Stimulated activated CD4-positive, alpha-beta T cell treated with anti-CD3 and anti-CD28 coated beads, TNF-alpha, amount 100 ng/mL, for 4 hours (primary cell): ENCODE data around the gene MTFR1L.
"Not testable (repeated sequence)": the region's sequence is repeated elsewhere in the genome, so short reads cannot be mapped to it uniquely, and the experiment has no call there.

Experiments
- DNase-seq, 3 experiments: peaks; one replicate each; pipeline ENCODE4 v3.0.0-alpha.2; 2020; ENCODE audit warnings: low read depth in 3 of 3

MTFR1L gene

DNA sequence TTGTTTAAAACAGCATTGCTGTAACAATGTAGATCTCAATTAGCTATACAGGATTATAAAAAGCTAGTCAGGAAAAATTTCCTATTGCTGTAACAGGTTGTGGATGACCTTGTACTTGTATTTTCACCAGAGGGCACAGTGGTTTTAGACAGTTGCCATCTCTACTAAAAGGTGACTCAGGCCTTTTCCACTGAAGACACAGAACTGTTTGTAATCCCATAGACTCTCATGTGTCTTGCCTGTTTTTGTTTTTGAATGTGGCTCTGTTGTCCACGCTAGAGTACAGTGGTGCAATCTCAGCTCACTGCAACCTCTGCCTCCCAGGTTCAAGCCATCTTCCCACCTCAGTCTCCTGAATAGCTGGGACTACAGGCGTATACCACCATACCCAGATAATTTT, 5.9 kb downstream of the MTFR1L start:
- DNase-seq: no peak

DNA sequence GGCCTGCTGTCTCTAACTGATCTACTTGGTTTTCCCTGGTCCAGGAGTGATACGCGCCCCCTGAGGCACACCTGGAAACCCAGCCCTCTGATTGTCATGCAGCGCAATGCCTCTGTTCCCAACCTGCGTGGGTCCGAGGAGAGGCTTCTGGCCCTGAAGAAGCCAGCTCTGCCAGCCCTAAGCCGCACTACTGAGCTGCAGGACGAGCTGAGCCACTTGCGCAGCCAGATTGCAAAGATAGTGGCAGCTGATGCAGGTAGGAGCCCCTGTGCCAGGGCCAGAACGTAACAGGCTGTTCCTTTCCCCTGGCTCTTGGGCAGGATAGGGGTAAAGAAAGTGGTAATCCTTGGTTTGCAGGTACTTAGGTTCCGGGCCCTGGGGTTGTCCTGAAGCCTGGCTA, 6.8 kb downstream of the MTFR1L start:
- no peak for DNase-seq

DNA sequence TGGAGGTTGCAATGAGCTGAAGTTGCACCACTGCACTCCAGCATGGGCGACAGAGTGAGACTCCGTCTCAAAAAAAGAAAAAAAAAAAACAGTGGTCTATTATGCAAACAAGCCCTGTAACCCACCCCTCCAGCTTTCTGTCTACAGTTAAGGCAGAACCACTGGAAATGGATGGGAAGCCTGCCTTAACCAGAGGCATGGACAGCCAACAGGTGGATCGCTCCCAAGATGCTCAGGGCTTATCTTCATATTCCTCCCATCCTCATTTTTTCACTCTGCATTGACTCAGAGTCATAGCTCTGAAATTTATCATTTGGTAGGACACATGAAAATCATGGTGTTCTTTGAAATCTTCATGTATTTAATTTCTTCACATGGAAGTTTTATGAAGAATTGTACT, 8.7 kb downstream of the MTFR1L start:
- DNase-seq: no peak

GRCh38 chr1:25829046-25829445, 9.3 kb downstream of the MTFR1L start:
- no peak for DNase-seq

GRCh38 chr1:25831569-25832196, 11.9 kb downstream of the MTFR1L start:
- DNase-seq: no peak

DNA sequence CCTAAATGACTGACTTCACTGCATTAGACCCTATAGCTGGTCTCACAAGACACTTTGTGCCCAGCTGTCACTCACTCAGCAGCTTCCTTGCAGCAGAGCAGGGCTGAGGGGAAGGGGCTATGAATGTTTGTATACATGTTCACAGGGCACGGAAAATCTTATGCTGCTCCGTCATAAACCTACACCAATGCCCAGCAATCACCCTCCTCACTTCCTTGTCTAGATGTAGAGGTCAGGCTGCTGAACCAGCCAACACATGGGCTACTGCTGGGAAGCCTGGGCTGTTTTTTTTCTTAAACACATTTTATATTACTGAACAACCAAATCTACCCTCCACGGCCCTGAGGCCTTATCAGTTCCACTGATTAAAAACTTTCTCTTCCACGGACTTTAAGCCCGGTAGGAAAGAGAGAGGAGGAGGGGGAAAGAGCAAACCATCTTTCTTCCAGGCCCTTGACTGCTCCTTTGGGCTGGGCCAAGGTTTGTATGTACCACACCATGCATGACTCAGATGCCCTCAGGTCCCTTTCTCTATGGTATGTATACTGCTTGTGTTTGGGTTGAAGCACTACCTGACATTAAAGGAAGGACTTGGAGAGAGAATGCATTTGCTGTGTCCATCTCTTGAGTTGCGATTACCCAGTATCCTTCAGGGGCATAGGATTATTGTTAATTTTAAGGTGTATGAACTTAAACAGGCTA, 12.7 kb downstream of the MTFR1L start:
- DNase-seq: no peak

- DNase-seq: no peak
Measured at GRCh38 chr1:25833158-25833557, 13.4 kb downstream of the MTFR1L start.

GRCh38 chr1:25834894-25835293, 15.1 kb downstream of the MTFR1L start:
- DNase-seq: no peak

DNA sequence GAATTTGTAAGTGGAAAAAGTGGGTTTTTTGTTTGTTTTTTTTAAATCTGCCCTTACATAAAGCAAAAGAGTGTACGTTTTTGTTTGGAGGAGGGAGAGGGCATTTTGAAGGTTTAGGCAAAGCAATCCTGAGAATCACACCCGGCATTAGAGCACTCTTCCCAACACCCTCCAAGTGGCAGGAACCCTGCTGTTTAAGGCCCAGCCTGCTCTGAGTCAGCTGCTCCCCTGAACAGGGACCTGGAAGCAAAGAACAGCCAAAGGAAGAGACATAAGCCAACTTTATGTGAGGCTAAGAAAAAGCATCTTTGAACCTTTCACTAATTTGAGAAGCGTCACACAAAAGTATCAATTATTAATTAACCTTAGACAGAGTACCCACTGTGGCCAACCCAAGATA, 16.9 kb downstream of the MTFR1L start:
- DNase-seq: no peak

DNA sequence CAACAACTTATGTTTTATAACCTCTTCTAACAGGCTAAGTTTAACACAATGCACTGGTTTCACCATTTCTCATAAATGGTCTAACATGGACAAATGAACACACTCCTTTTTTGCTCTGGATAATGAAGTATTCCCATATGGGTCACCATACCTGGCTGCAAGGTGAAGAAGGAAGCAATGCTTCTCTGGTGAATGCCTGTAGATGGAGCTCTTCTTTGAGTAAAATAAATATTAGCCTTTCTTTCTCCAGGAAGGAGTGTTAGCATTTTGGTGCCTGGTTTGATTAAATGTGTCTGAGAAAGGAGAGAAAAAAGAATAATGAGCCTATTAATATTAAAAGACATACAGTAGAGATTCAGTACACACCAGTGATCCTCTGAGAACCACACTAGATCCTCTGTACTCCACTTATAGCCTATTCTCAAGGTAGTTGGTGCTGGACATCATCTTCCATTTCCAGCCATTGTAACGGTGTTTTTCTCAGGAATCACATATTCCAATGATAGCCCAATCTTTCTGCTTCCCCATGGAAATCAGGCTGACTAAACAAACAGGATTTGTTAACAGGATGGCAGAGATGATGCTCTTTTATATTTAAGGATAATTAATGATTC, 17.6 kb downstream of the MTFR1L start:
- DNase-seq: no peak

DNA sequence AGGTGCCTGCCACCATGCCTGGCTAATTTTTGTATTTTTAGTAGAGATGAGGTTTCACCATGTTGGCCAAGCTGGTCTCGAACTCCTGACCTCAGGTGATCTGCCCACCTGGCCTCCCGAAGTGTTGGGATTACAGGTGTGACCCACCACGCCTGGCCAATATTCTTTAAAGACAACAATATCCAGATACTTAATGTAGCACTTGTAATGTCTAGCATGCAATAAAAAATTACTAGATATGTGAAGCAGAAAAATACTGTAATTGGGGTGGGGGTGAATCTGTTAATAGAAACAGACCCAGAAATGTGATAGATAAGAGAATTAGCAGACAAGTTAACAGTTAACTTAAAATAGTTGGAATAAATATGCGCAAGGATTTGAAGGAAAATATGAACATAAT, 20.1 kb downstream of the MTFR1L start:
- DNase-seq: not testable (repeated sequence)

DNA sequence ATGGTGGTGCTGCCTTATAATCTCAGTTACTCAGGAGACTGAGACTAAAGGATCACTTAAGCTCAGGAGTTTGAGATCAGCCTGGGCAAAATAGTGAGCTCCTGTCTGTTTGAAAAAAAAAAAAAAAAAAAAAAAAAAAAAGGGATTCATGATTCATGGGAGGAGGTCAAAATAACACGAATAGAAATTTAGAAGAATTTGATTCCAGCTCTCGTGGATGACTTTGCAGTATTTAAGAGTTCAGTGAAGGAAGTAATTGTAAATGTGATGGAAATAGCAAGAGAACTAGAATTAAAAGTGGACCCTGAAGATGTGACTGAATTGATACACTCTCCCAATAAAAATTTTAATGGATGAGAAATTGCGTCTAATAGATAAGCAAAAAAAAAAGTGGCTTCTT, 23.7 kb downstream of the MTFR1L start:
- DNase-seq: no peak

- no peak for DNase-seq
Measured at GRCh38 chr1:25844536-25845337, 25.0 kb downstream of the MTFR1L start.

GRCh38 chr1:25845664-25846063, 25.9 kb downstream of the MTFR1L start:
- DNase-seq: no peak

GRCh38 chr1:25847929-25848328, 28.2 kb downstream of the MTFR1L start:
- no peak for DNase-seq

DNA sequence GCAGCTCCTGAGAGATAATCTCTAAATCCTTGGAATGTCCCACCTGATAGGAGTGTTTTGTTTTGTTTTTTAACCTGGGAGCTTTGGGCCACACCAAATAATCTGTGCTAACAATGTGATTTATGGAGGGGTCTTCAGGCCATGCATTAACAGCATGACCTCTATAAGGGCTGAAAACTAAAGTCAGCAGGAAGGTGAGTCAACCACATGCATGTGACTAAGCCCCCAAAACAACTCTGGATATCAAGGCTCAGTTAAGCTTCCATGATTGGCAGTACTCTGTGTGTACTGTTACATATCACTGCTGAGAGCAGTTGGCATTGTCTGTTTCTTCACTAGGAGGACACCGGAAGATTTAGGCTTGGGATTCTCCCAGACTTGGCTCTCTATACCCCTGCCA, 28.8 kb downstream of the MTFR1L start:
- no peak for DNase-seq

GRCh38 chr1:25854554-25854953, 34.8 kb downstream of the MTFR1L start:
- no peak for DNase-seq

- no peak for DNase-seq
Measured at GRCh38 chr1:25856856-25857255, 37.1 kb downstream of the MTFR1L start.

DNA sequence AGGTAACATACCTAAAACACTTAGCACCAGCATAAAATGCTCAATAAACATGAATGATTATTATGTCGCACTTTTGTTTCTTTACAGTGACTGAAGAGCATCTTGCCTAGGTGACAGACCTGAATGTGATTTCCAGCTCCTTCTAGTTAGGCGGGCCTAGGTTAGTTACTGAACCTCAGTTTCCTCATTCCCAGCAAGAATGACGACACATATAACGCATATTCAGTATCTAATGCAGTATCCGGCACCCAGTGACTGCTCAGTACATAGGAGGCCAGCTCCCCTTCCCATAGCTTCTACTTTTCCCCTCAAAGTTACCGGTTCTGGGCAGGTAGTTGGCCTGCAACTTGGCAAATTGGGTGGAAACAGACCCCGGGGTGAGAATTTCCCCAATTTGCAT, 38.7 kb downstream of the MTFR1L start:
- no peak for DNase-seq

DNA sequence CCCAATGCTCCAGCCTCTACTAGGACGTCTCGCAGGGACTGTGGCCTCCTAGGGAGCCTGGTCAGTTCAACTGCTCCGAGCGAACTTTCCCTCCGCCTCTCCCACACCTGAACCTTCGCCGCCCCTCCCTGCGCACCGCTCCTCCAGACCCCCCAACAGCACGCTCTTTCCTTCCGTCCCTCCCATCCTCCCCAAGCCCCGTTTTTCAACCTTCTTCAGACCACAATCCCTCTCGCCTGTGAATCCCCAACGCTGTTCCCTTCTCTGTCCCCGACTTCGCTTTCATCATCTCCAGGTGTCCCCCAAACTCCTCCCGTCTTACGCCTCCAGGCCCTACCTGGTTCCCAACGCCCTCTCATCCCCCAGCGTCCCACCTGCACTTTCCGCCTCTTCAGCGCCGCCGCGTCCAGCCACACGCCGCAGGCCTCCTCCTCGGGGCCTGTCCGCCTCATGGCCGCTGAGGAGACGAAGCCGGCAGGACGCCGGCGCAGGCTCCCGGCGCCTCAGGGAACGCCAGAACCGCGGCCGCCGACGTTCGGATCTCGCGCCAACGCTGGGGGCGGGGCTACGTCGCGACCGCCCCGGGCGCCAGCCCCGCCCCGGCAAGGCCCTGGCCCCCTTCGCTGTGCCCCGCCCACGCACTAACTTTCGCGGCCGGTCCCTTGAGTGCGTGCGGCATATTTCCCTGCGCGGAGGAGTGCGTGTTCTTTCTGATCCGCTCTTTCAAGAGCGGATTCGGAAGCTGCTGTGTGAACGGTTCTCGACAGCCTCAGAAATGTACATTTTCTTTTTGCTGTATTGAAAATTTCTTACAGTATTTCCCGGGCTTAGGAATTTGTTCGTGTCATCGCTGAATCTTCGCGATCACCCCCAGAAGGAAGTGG, 39.4 kb downstream of the MTFR1L start, which contains the start of gene AUNIP:
Gene AUNIP (minus strand): TSS at position 552 of the 884 bp plus-strand sequence. CDS start 100 bp downstream, at position 452.
- peak; percentile 84 to 89 (median 85) for DNase-seq
